Keratinocyte (primary cell): ENCODE data around the gene HAUS8.

Source experiments
- EZH2 ChIP-seq: IDR thresholded peaks from one replicate; pipeline ENCODE4 v1.6.1; 2012; ENCODE audit warnings: inconsistent platforms, mild to moderate bottlenecking, low read length, moderate library complexity
- TF ChIP-seq, protein P1 (sequence below), 3 experiments: IDR thresholded peaks in 1 of 3; conservative IDR thresholded peaks in 1 of 3; optimal IDR thresholded peaks in 1 of 3; 2 replicates in 2 of 3; 3 replicates in 1 of 3; pipeline versions ENCODE3 to v1.5.1; 2011; ENCODE audit warnings: low read length in 3 of 3, mild to moderate bottlenecking in 3 of 3, moderate library complexity in 2 of 3, control low read depth in 1 of 3, inconsistent platforms in 1 of 3; ENCODE audit not compliant: insufficient read depth in 2 of 3; ENCODE audit errors: extremely low read depth in 1 of 3

DNA sequence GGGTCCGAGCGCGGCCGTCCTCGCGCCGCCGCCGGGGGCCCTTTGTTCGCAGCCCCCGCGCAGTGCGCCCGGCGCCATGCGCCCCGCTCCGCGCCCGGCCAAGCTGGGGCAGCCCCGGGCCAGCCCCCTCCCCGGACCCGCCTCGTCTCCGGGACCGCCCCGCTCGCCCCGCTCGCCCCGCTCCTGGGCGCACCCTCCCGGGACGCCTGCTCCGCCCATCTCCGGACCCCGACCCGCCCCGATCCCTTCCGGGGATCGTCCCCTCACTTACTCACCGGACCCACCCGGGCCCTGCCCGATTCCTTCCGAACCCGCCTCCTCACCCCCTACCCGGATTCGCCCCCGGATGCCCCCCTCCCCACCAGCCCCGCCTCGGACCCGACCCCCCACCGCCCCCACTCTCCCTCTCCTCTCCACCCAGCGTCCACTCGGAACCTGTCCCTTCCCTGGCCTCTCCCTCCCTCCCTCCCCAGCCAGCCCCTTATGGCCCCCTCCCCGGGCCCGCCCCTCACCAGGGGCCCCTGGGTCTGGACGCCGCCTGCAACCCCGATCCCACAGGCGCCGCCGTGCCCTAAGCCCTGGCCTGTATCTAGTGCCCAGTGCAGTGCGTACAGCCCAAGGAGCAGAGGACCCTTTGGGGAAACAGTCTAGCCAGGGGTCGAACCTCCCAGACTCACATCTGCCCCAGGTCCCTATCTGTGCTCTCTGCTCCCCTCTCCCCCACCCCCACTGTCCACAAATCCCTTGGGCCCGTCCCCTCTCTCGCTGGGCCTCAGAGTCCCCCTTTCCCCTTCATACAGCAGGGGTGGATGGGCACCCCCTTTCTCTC, 48.3 kb downstream of the HAUS8 start, which contains the start of gene CPAMD8:
- TF ChIP-seq EZH2 = no peak
- TF ChIP-seq, protein P1, sequence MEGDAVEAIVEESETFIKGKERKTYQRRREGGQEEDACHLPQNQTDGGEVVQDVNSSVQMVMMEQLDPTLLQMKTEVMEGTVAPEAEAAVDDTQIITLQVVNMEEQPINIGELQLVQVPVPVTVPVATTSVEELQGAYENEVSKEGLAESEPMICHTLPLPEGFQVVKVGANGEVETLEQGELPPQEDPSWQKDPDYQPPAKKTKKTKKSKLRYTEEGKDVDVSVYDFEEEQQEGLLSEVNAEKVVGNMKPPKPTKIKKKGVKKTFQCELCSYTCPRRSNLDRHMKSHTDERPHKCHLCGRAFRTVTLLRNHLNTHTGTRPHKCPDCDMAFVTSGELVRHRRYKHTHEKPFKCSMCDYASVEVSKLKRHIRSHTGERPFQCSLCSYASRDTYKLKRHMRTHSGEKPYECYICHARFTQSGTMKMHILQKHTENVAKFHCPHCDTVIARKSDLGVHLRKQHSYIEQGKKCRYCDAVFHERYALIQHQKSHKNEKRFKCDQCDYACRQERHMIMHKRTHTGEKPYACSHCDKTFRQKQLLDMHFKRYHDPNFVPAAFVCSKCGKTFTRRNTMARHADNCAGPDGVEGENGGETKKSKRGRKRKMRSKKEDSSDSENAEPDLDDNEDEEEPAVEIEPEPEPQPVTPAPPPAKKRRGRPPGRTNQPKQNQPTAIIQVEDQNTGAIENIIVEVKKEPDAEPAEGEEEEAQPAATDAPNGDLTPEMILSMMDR (optimal IDR thresholded peaks at IDR 0.05 in 1 of 3, IDR thresholded peaks at IDR 0.05 in 1 of 3, conservative IDR thresholded peaks at IDR 0.05 in 1 of 3; ENCODE audit: extremely low read depth in 1 of 3, insufficient read depth in 2 of 3, low read length in 3 of 3) = no peak
